ENCODE data around the gene PLA2G12A. TPM values are rescaled to one million over a fixed set of nuclear protein-coding genes. Genes with fewer than 3 reads are reported as not detected.
A peak's percentile ranks its signal among the peaks of the same experiment; 100 is the strongest.

PLA2G12A gene
- total and polyA plus RNA-seq, 4 donors: 24.2 to 36.0 (median 31.3) TPM

GRCh38 chr4:109708435-109708834, 21.4 kb downstream of the PLA2G12A start:
- Histone ChIP-seq H3K4me1 (ENCODE audit: control insufficient read depth in 5 of 5, insufficient read depth in 5 of 5, low read length in 5 of 5) (peaks cover 0 to 14% (median 0%) of the 10 kb centered on the region in 5 donors), H3K27me3 (ENCODE audit: control insufficient read depth in 3 of 3, insufficient read depth in 3 of 3, low read length in 2 of 3) (no peaks in the 10 kb centered on the region), H3K9ac (ENCODE audit: insufficient read depth in 1 of 2, low read length in 2 of 2) (no peak overlapping the region), H3K4me3 (no peak overlapping the region), H3K9me3 (ENCODE audit: control insufficient read depth in 4 of 4, insufficient read depth in 3 of 4, low read length in 3 of 4) (no peaks in the 10 kb centered on the region), H3K36me3 (ENCODE audit: control insufficient read depth in 4 of 4, insufficient read depth in 4 of 4, low read length in 4 of 4) (peaks cover 0 to 16% (median 7%) of the 10 kb centered on the region in 4 donors), H3K27ac (ENCODE audit: low read depth in 1 of 2, low read length in 1 of 2) (no peak overlapping the region)
- 61 to 89% methylated on average over 2 of the region's 2 CpGs for WGBS, 2 donors
- DNase-seq: no peak
- no peak for ATAC-seq (ENCODE audit: insufficient read depth, low FRiP score)
- no peak for TF ChIP-seq CTCF (IDR thresholded peaks at IDR 0.05; ENCODE audit: control extremely low read depth, extremely low read depth)

DNA sequence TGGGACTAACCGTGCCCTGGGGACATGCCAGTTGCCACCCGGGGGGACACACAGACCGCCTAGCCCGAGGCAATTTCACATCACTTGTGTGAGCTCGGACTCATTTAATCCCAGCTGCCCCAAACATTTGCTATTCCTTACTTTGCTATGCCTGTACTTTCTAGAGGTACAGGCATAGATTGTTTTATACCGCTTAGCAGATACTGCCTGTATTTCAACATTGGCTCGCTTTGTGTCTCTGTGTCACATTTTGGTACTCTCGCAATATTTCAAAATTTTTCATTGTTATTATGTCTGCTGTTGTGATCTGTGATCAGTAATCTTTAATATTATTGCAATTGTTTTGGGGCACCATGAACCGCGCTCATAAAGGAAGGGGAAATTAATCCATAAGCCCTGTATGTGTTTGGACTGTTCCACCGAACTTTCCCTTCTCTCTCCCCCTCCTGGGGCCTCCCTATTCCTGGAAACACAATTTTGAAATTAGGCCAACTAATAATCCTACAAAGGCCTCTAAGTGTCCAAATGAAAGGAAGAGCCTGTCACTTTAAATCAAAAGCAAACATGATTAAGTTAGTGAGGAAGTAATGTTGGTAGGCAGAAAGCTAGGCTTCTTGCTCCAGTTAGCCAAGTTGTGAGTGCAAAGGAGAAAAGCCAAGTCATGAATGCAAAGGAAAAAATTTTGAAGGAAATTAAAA, 26.1 kb downstream of the PLA2G12A start:
- ATAC-seq (ENCODE audit: insufficient read depth, low FRiP score): no peak
- 3 to 4% methylated on average over 11 of the region's 11 CpGs for WGBS, 2 donors

GRCh38 chr4:109702950-109703663, 26.8 kb downstream of the PLA2G12A start, which contains the start of gene CASP6:
Gene CASP6, minus strand, starts transcription at chr4:109703445. Its CDS starts 50 bp downstream, at chr4:109703395.
- H3K27me3 ChIP-seq (ENCODE audit: control insufficient read depth in 3 of 3, insufficient read depth in 3 of 3, low read length in 2 of 3): no peaks in the 10 kb centered on the region
- peak within 1 kb of the TSS; percentile 81 to 92 for H3K9ac ChIP-seq (ENCODE audit: insufficient read depth in 1 of 2, low read length in 2 of 2)
- 0 to 1% methylated on average over 56 to 72 of the region's 72 CpGs for WGBS, 2 donors
- peak within 1 kb of the TSS; percentile 51 to 93 for H3K27ac ChIP-seq (ENCODE audit: low read depth in 1 of 2, low read length in 1 of 2)
- peaks cover 0 to 32% (median 6%) of the 10 kb centered on the region in 5 donors for H3K4me1 ChIP-seq (ENCODE audit: control insufficient read depth in 5 of 5, insufficient read depth in 5 of 5, low read length in 5 of 5)
- no peak for TF ChIP-seq CTCF (IDR thresholded peaks at IDR 0.05; ENCODE audit: control extremely low read depth, extremely low read depth)
- peaks cover 0 to 3% (median under 1%) of the 10 kb centered on the region in 4 donors for H3K36me3 ChIP-seq (ENCODE audit: control insufficient read depth in 4 of 4, insufficient read depth in 4 of 4, low read length in 4 of 4)
- no peaks in the 10 kb centered on the region for H3K9me3 ChIP-seq (ENCODE audit: control insufficient read depth in 4 of 4, insufficient read depth in 3 of 4, low read length in 3 of 4)
- DNase-seq: peak; percentile 88 to 92 (median 89)
- peak; percentile 93 for ATAC-seq (ENCODE audit: insufficient read depth, low FRiP score)
- peak within 1 kb of the TSS; percentile 80 for H3K4me3 ChIP-seq

More for the DNA sequence above, 26.1 kb downstream of the PLA2G12A start:
- no peak for TF ChIP-seq CTCF (IDR thresholded peaks at IDR 0.05; ENCODE audit: control extremely low read depth, extremely low read depth)
- Histone ChIP-seq H3K36me3 (ENCODE audit: control insufficient read depth in 4 of 4, insufficient read depth in 4 of 4, low read length in 4 of 4) (peaks cover 0 to 4% (median 3%) of the 10 kb centered on the region in 4 donors), H3K4me1 (ENCODE audit: control insufficient read depth in 5 of 5, insufficient read depth in 5 of 5, low read length in 5 of 5) (peaks cover 0 to 28% (median 6%) of the 10 kb centered on the region in 5 donors), H3K27ac (ENCODE audit: low read depth in 1 of 2, low read length in 1 of 2) (peak overlapping the region; percentile 51 to 93), H3K9me3 (ENCODE audit: control insufficient read depth in 4 of 4, insufficient read depth in 3 of 4, low read length in 3 of 4) (no peaks in the 10 kb centered on the region), H3K4me3 (peak overlapping the region; percentile 69), H3K27me3 (ENCODE audit: control insufficient read depth in 3 of 3, insufficient read depth in 3 of 3, low read length in 2 of 3) (no peaks in the 10 kb centered on the region), H3K9ac (ENCODE audit: insufficient read depth in 1 of 2, low read length in 2 of 2) (peak overlapping the region; percentile 81 to 91)
- DNase-seq: peak; percentile 46 to 88 (median 86)
